Brain pericyte (primary cell): ENCODE results near the gene ARHGAP11A.
A peak's percentile ranks its signal among the peaks of the same experiment; 100 is the strongest.
"Not testable (repeated sequence)": the region's sequence is repeated elsewhere in the genome, so short reads cannot be mapped to it uniquely, and the experiment has no call there.

Source experiments
- DNase-seq: peaks from one replicate; pipeline ENCODE4 v3.0.0-alpha.2; 2012; ENCODE audit warnings: low read depth, low spot score

ARHGAP11A gene

GRCh38 chr15:32615051-32615870 lies at the start of gene ARHGAP11A:
ARHGAP11A (plus strand) TSS chr15:32615504; CDS start chr15:32616212, 708 bp downstream.
- peak; percentile 63 for DNase-seq

- not testable (repeated sequence) for DNase-seq
These were observed 46.3 kb upstream of the ARHGAP11A start for GRCh38 chr15:32568988-32569387.

GRCh38 chr15:32578482-32578881 lies 36.8 kb upstream of the ARHGAP11A start:
- DNase-seq, result not testable (repeated sequence)

GRCh38 chr15:32585844-32586243 lies 29.5 kb upstream of the ARHGAP11A start:
- not testable (repeated sequence) for DNase-seq

GRCh38 chr15:32593151-32593550 lies 22.2 kb upstream of the ARHGAP11A start, which contains the start of gene GOLGA8N:
GOLGA8N (plus strand) TSS chr15:32593456.
- DNase-seq, result not testable (repeated sequence)

GRCh38 chr15:32609518-32609917 lies 5.8 kb upstream of the ARHGAP11A start:
- DNase-seq, result not testable (repeated sequence)

GRCh38 chr15:32610719-32611118 lies 4.6 kb upstream of the ARHGAP11A start:
- DNase-seq, result not testable (repeated sequence)

GRCh38 chr15:32614712-32615050 lies 623 bp upstream of the ARHGAP11A start:
- not testable (repeated sequence) for DNase-seq

GRCh38 chr15:32615871-32616426 lies 645 bp downstream of the ARHGAP11A start:
- DNase-seq, result not testable (repeated sequence)

GRCh38 chr15:32636410-32636809 lies 21.1 kb downstream of the ARHGAP11A start:
- no peak for DNase-seq

GRCh38 chr15:32636908-32637567 lies 21.7 kb downstream of the ARHGAP11A start:
- no peak for DNase-seq

- no peak for DNase-seq
These were observed 22.4 kb downstream of the ARHGAP11A start for GRCh38 chr15:32637704-32638103.

- DNase-seq, result no peak
These were observed 26.3 kb downstream of the ARHGAP11A start, which contains the start of gene SCG5 for GRCh38 chr15:32641517-32642059. SCG5 (plus strand) TSS chr15:32641710; CDS start chr15:32643593, 1,883 bp downstream.

GRCh38 chr15:32642667-32643435 lies 27.5 kb downstream of the ARHGAP11A start:
- no peak for DNase-seq

- no peak for DNase-seq
These were observed 28.7 kb downstream of the ARHGAP11A start for GRCh38 chr15:32643907-32644445.

GRCh38 chr15:32646291-32646690 lies 31.0 kb downstream of the ARHGAP11A start:
- DNase-seq, result no peak

GRCh38 chr15:32649342-32649741 lies 34.0 kb downstream of the ARHGAP11A start:
- no peak for DNase-seq

GRCh38 chr15:32651229-32651837 lies 36.0 kb downstream of the ARHGAP11A start:
- no peak for DNase-seq

GRCh38 chr15:32652178-32652577 lies 36.9 kb downstream of the ARHGAP11A start:
- DNase-seq, result no peak

- no peak for DNase-seq
These were observed 40.8 kb downstream of the ARHGAP11A start for GRCh38 chr15:32656091-32656490.

- no peak for DNase-seq
These were observed 41.2 kb downstream of the ARHGAP11A start for GRCh38 chr15:32656496-32656895.
